Lower leg skin (tissue), 3 donors: Measurements from ENCODE around the gene PDLIM4.

Experiments
- POLR2A ChIP-seq, 2 donors: fragments of 450-650 bp; IDR thresholded peaks; one replicate each; pipeline ENCODE4 v1.6.1; 2016 to 2017; ENCODE audit warnings: antibody characterized with exemption in 2 of 2, mild to moderate bottlenecking in 1 of 2, moderate library complexity in 1 of 2
- TF ChIP-seq, protein P1 (sequence below), 3 donors: fragments of 450-650 bp; IDR thresholded peaks; one replicate each; pipeline ENCODE4 v1.5.1; 2016; ENCODE audit warnings: antibody characterized with exemption in 3 of 3, mild to moderate bottlenecking in 3 of 3, moderate library complexity in 2 of 3

DNA sequence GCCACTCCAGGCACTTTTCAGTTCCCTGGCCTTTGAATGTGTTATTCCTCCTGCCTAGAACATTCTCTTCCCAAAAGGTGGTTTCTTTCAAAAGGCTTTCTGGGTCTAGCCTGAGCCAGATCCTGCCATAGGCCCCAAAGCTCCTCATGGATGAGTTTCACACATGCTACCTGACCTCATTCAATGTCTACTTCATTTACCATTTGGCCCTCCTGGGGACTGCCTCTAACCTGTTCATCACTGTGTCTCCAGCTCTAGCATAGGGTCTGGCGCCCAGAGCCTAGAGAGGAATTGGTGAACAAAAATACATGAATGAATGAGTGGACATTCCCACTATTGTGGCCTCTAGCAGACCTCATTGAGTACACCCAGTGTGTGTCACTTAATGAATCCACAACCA, 24.4 kb upstream of the PDLIM4 start:
- TF ChIP-seq, protein P1, sequence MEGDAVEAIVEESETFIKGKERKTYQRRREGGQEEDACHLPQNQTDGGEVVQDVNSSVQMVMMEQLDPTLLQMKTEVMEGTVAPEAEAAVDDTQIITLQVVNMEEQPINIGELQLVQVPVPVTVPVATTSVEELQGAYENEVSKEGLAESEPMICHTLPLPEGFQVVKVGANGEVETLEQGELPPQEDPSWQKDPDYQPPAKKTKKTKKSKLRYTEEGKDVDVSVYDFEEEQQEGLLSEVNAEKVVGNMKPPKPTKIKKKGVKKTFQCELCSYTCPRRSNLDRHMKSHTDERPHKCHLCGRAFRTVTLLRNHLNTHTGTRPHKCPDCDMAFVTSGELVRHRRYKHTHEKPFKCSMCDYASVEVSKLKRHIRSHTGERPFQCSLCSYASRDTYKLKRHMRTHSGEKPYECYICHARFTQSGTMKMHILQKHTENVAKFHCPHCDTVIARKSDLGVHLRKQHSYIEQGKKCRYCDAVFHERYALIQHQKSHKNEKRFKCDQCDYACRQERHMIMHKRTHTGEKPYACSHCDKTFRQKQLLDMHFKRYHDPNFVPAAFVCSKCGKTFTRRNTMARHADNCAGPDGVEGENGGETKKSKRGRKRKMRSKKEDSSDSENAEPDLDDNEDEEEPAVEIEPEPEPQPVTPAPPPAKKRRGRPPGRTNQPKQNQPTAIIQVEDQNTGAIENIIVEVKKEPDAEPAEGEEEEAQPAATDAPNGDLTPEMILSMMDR (IDR thresholded peaks at IDR 0.05): no peak
- TF ChIP-seq POLR2A (IDR thresholded peaks at IDR 0.05): no peak
